Panc1 (cell line): ENCODE measurements around the gene BCORL1. TPM values are rescaled to one million over a fixed set of nuclear protein-coding genes. Genes with fewer than 3 reads are reported as not detected.

ENCODE experiments used
- ATAC-seq: fragments of 200-7000 bp; cut with Tn5 transposase; 2 replicates; pipeline ENCODE4 v1.9.1; 2020; ENCODE audit warnings: mild to moderate bottlenecking, moderate library complexity
- BruUV-seq: library from RNA; stranded (reverse); fragments of 400-500 nt; replicated peaks from 2 replicates; lab custom pipeline; 2021; lab: Mats Ljungman, UMichigan
- CTCF ChIA-PET: fragments of 300-600 bp; sonication (Branson Sonifier 250); formaldehyde crosslinking; loops from one replicate; lab custom pipeline; 2022; ENCODE audit warnings: antibody characterized with exemption; lab: Charles Lee
- POLR2A ChIA-PET: fragments of 300-600 bp; sonication (Branson Sonifier 250); formaldehyde crosslinking; loops from one replicate; lab custom pipeline; 2022; ENCODE audit warnings: antibody characterized with exemption; lab: Charles Lee
- DNase-seq: peaks from one replicate; pipeline ENCODE4 v3.0.0-alpha.2; 2010; ENCODE audit warnings: low read depth, low spot score
- H3K27ac ChIP-seq: 2 replicates; pipeline ENCODE4 v1.5.1; 2011; ENCODE audit warnings: mild to moderate bottlenecking, low read length, inconsistent platforms
- H3K27me3 ChIP-seq: fragments of 200-500 bp; sonication (Bioruptor generic); 2 replicates; pipeline ENCODE4 v1.6.0; 2014; ENCODE audit warnings: low read length, inconsistent platforms; ENCODE audit not compliant: control insufficient read depth, insufficient read depth
- H3K36me3 ChIP-seq: fragments of 200-500 bp; sonication (Bioruptor generic); 2 replicates; pipeline ENCODE4 v1.5.1; 2014; ENCODE audit warnings: inconsistent platforms, mild to moderate bottlenecking, low read length, moderate library complexity; ENCODE audit not compliant: control insufficient read depth, insufficient read depth
- H3K4me1 ChIP-seq: 2 replicates; pipeline ENCODE4 v1.5.1; 2011; ENCODE audit warnings: inconsistent platforms, mild to moderate bottlenecking, low read length, moderate library complexity; ENCODE audit not compliant: control insufficient read depth, insufficient read depth
- H3K4me3 ChIP-seq, 2 experiments: 2 replicates each; pipeline ENCODE4 v1.5.1; 2011 to 2012; ENCODE audit warnings: low read depth in 2 of 2, low read length in 2 of 2, mild to moderate bottlenecking in 2 of 2, inconsistent platforms in 1 of 2, moderate library complexity in 1 of 2
- H3K9me3 ChIP-seq: fragments of 200-500 bp; sonication (Bioruptor generic); 2 replicates; pipeline ENCODE4 v1.5.1; 2014; ENCODE audit warnings: low read depth, mild to moderate bottlenecking, inconsistent platforms, low read length, moderate library complexity; ENCODE audit not compliant: control insufficient read depth, insufficient read depth
- CTCF ChIP-seq: fragments of 450-650 bp; IDR thresholded peaks from 2 replicates; pipeline ENCODE4 v1.5.1; 2017; ENCODE audit warnings: mild to moderate bottlenecking
- POLR2AphosphoS5 ChIP-seq: IDR thresholded peaks from 2 replicates; pipeline ENCODE4 v1.6.1; 2012; ENCODE audit warnings: mild to moderate bottlenecking, low read depth, low read length, moderate library complexity
- REST ChIP-seq, 2 experiments: IDR thresholded peaks; 2 replicates each; pipeline ENCODE4 v1.6.1; 2011 to 2012; ENCODE audit warnings: low read depth in 2 of 2, control low read depth in 1 of 2, low read length in 1 of 2, mild to moderate bottlenecking in 1 of 2, moderate library complexity in 1 of 2; ENCODE audit not compliant: insufficient read depth in 1 of 2
- SIN3A ChIP-seq: IDR thresholded peaks from 2 replicates; pipeline ENCODE4 v1.6.1; 2012; ENCODE audit warnings: low read depth, mild to moderate bottlenecking, low read length, moderate library complexity, borderline replicate concordance; ENCODE audit not compliant: insufficient read depth
- TCF7L2 ChIP-seq: IDR thresholded peaks from 2 replicates; pipeline ENCODE4 v1.6.1; 2011; ENCODE audit warnings: mild to moderate bottlenecking, low read depth, low read length, inconsistent platforms
- in situ Hi-C: cut with HindIII; loops from 2 replicates; pipeline ENCODE4 v1.10.0; 2016; ENCODE audit warnings: low sequenced_read_pairs, low pct_unique_long_range_greater_than_20kb
- intact Hi-C: fragments of 100-400 bp; cut with micrococcal nuclease; formaldehyde crosslinking; loops from one replicate; pipeline ENCODE4 v1.10.0; 2022; ENCODE audit not compliant: unreplicated experiment
- total RNA-seq: library from RNA; stranded (reverse); gene quantifications from one replicate; pipeline ENCODE4 v1.2.1, GENCODE V29; 2021; ENCODE audit not compliant: unreplicated experiment

Gene BCORL1
- total RNA-seq, 1 experiment from 2014 or later: 67.4 TPM

GRCh38 chrX:130086447-130087206 lies 104.2 kb downstream of the BCORL1 start:
- DNase-seq (no peak), ATAC-seq (no peak)
- H3K9me3 ChIP-seq: no peaks in the 10 kb centered on the region
- CTCF ChIA-PET: interaction anchor here (0.6 kb wide), 1 partner anchor 158 kb away, joined by 5 read pairs; no protein-coding TSS in a partner anchor
- BruUV-seq: no TSS peak
- POLR2A ChIA-PET: no interaction called here
- no peak overlapping the region for H3K27ac ChIP-seq
- no peaks in the 10 kb centered on the region for H3K36me3 ChIP-seq
- H3K4me3 ChIP-seq: no peak overlapping the region
- no peaks in the 10 kb centered on the region for H3K27me3 ChIP-seq
- intact Hi-C loops (no loop called here), in situ Hi-C loops (no loop called here)
- H3K4me1 ChIP-seq: peaks cover 42% of the 10 kb centered on the region
- TF ChIP-seq CTCF (no peak), REST (IDR thresholded peaks at IDR 0.05; ENCODE audit: insufficient read depth in 1 of 2, low read depth in 2 of 2, low read length in 1 of 2) (no peak), SIN3A (no peak), TCF7L2 (no peak), POLR2AphosphoS5 (no peak)

- intact Hi-C loops (no loop called here), in situ Hi-C loops (no loop called here)
- no TSS peak for BruUV-seq
- POLR2A ChIA-PET: no interaction called here
- H3K9me3 ChIP-seq: no peaks in the 10 kb centered on the region
- H3K4me1 ChIP-seq: peaks cover 15% of the 10 kb centered on the region
- no peaks in the 10 kb centered on the region for H3K36me3 ChIP-seq
- no peak for DNase-seq
- H3K27ac ChIP-seq: no peak overlapping the region
- H3K27me3 ChIP-seq: no peaks in the 10 kb centered on the region
- no peak overlapping the region for H3K4me3 ChIP-seq
- CTCF ChIA-PET: no interaction called here
- ATAC-seq: no peak
- TF ChIP-seq REST (IDR thresholded peaks at IDR 0.05; ENCODE audit: insufficient read depth in 1 of 2, low read depth in 2 of 2, low read length in 1 of 2) (no peak), CTCF (no peak), SIN3A (no peak), TCF7L2 (no peak), POLR2AphosphoS5 (no peak)
Observed at GRCh38 chrX:130090364-130090763, 107.9 kb downstream of the BCORL1 start.
